ENCODE measurements around the gene CNIH3.
A peak's percentile ranks its signal among the peaks of the same experiment; 100 is the strongest.

The CNIH3 gene

GRCh38 chr1:224585051-224585450 is 31.1 kb upstream of the CNIH3 start:
- DNase-seq (ENCODE audit: low spot score): no peak
- Histone ChIP-seq H3K4me3 (no peak overlapping the region), H3K27ac (no peak overlapping the region)
- TF ChIP-seq CTCF (IDR thresholded peaks at IDR 0.05): no peak

- H3K4me3 ChIP-seq: no peak overlapping the region
- TF ChIP-seq CTCF (IDR thresholded peaks at IDR 0.05): no peak
- H3K27ac ChIP-seq: no peak overlapping the region
- DNase-seq (ENCODE audit: low spot score): no peak
These were observed 29.1 kb upstream of the CNIH3 start for GRCh38 chr1:224587051-224587450.

- Histone ChIP-seq H3K4me3 (no peak overlapping the region), H3K27ac (no peak overlapping the region)
- no peak for DNase-seq (ENCODE audit: low spot score)
- TF ChIP-seq CTCF (IDR thresholded peaks at IDR 0.05): no peak
These were observed 27.6 kb upstream of the CNIH3 start for GRCh38 chr1:224588515-224588914.

- DNase-seq (ENCODE audit: low spot score): no peak
- no peak for TF ChIP-seq CTCF (IDR thresholded peaks at IDR 0.05)
- H3K27ac ChIP-seq: no peak overlapping the region
- H3K4me3 ChIP-seq: no peak overlapping the region
These were observed 27.1 kb upstream of the CNIH3 start for GRCh38 chr1:224589006-224589405.

- peak; percentile 11 for DNase-seq (ENCODE audit: low spot score)
- no peak overlapping the region for H3K27ac ChIP-seq
- TF ChIP-seq CTCF (IDR thresholded peaks at IDR 0.05): no peak
- no peak overlapping the region for H3K4me3 ChIP-seq
These were observed 24.8 kb upstream of the CNIH3 start for GRCh38 chr1:224591326-224591725.

GRCh38 chr1:224592636-224593582 is 23.2 kb upstream of the CNIH3 start:
- Histone ChIP-seq H3K27ac (no peak overlapping the region), H3K4me3 (no peak overlapping the region)
- no peak for TF ChIP-seq CTCF (IDR thresholded peaks at IDR 0.05)
- DNase-seq (ENCODE audit: low spot score): peak; percentile 41

GRCh38 chr1:224594360-224594759 is 21.8 kb upstream of the CNIH3 start:
- no peak for TF ChIP-seq CTCF (IDR thresholded peaks at IDR 0.05)
- DNase-seq (ENCODE audit: low spot score): peak; percentile 50
- H3K27ac ChIP-seq: no peak overlapping the region
- no peak overlapping the region for H3K4me3 ChIP-seq

Data from coronary artery (tissue), 2 donors.